Measurements from ENCODE around the gene DGKD. TPM values are rescaled to one million over a fixed set of nuclear protein-coding genes. Genes with fewer than 3 reads are reported as not detected.

The DGKD gene
- total and polyA plus RNA-seq, 10 of the 15 experiments (the other 5 are each of a cell fraction or from before 2014, with no cell fraction given), result 2.7 to 81.9 (median 27.0) TPM

DNA sequence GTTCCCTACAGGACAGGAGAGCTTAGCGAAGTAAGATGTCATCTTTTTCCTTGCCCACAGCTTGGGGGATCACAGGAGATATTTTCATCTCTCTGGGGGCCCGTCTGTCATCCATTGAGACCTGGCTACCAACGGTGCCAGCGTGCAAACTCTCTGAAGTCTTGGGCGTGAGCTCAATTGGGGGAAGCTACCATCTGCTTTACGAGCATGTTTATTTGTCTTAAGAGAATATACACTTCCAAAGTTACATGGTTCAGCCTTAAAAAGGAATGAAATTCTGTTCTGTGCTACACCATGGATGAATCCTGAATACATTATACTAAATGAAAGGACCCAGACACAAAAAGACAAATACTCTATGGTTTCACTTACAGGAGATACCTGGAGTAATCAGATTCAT, 33.1 kb upstream of the DGKD start (continued):
- TF ChIP-seq, protein P1, sequence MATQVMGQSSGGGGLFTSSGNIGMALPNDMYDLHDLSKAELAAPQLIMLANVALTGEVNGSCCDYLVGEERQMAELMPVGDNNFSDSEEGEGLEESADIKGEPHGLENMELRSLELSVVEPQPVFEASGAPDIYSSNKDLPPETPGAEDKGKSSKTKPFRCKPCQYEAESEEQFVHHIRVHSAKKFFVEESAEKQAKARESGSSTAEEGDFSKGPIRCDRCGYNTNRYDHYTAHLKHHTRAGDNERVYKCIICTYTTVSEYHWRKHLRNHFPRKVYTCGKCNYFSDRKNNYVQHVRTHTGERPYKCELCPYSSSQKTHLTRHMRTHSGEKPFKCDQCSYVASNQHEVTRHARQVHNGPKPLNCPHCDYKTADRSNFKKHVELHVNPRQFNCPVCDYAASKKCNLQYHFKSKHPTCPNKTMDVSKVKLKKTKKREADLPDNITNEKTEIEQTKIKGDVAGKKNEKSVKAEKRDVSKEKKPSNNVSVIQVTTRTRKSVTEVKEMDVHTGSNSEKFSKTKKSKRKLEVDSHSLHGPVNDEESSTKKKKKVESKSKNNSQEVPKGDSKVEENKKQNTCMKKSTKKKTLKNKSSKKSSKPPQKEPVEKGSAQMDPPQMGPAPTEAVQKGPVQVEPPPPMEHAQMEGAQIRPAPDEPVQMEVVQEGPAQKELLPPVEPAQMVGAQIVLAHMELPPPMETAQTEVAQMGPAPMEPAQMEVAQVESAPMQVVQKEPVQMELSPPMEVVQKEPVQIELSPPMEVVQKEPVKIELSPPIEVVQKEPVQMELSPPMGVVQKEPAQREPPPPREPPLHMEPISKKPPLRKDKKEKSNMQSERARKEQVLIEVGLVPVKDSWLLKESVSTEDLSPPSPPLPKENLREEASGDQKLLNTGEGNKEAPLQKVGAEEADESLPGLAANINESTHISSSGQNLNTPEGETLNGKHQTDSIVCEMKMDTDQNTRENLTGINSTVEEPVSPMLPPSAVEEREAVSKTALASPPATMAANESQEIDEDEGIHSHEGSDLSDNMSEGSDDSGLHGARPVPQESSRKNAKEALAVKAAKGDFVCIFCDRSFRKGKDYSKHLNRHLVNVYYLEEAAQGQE (IDR thresholded peaks at IDR 0.05; ENCODE audit: low read depth, low read length), result no peak
- TF ChIP-seq SPI1 (IDR thresholded peaks at IDR 0.05; ENCODE audit: borderline replicate concordance, insufficient read depth, low read depth, low read length) (no peak), HDAC2 (IDR thresholded peaks at IDR 0.05) (no peak)
- TF ChIP-seq, protein P2, sequence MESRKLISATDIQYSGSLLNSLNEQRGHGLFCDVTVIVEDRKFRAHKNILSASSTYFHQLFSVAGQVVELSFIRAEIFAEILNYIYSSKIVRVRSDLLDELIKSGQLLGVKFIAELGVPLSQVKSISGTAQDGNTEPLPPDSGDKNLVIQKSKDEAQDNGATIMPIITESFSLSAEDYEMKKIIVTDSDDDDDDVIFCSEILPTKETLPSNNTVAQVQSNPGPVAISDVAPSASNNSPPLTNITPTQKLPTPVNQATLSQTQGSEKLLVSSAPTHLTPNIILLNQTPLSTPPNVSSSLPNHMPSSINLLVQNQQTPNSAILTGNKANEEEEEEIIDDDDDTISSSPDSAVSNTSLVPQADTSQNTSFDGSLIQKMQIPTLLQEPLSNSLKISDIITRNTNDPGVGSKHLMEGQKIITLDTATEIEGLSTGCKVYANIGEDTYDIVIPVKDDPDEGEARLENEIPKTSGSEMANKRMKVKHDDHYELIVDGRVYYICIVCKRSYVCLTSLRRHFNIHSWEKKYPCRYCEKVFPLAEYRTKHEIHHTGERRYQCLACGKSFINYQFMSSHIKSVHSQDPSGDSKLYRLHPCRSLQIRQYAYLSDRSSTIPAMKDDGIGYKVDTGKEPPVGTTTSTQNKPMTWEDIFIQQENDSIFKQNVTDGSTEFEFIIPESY (IDR thresholded peaks at IDR 0.05), result no peak

GRCh38 chr2:233323851-233324250, 30.4 kb upstream of the DGKD start:
- BruUV-seq (replicated peaks), result no TSS peak
- H3K4me2 ChIP-seq (ENCODE audit: control insufficient read depth, insufficient read depth), result no peak overlapping the region
- H3K9ac ChIP-seq (ENCODE audit: control insufficient read depth, insufficient read depth, low read length), result no peak overlapping the region
- 0 out of 2 replicates have a peak, but pooled peaks cover 5% of the 10 kb centered on the region for H3K4me1 ChIP-seq (ENCODE audit: control insufficient read depth, insufficient read depth, low read length)
- H3K27ac ChIP-seq (ENCODE audit: control insufficient read depth, insufficient read depth), result no peak overlapping the region
- no peak overlapping the region for H3K4me3 ChIP-seq
- no peak overlapping the region for H2AFZ ChIP-seq (ENCODE audit: control insufficient read depth, low read depth, low read length)
- H3K36me3 ChIP-seq (ENCODE audit: control insufficient read depth in 2 of 2, insufficient read depth in 2 of 2, low read length in 1 of 2), result no peaks in the 10 kb centered on the region
- intact Hi-C loops (cut with micrococcal nuclease; ENCODE audit: unreplicated experiment) (no loop called here), in situ Hi-C loops (cut with MboI) (no loop called here)
- RAD21 ChIA-PET (ENCODE audit: unreplicated experiment), result no interaction called here
- no peaks in the 10 kb centered on the region for H3K79me2 ChIP-seq (ENCODE audit: control insufficient read depth, insufficient read depth, low read length)
- POLR2A ChIA-PET, result no interaction called here
- no peak for FAIRE-seq
- DNase-seq (ENCODE audit: low read depth, low spot score), result no peak
- ATAC-seq, result no peak
- no peaks in the 10 kb centered on the region for H3K9me3 ChIP-seq (replicated peaks; ENCODE audit: control insufficient read depth, insufficient read depth, low read length)
- H3K27me3 ChIP-seq (replicated peaks in 1 of 2; ENCODE audit: control insufficient read depth in 2 of 2, insufficient read depth in 2 of 2, low read length in 1 of 2), result no peaks in the 10 kb centered on the region
- SMC1A ChIA-PET (ENCODE audit: uncharacterized antibody, unreplicated experiment), result no interaction called here
- TF ChIP-seq POLR2AphosphoS2 (IDR thresholded peaks at IDR 0.05; ENCODE audit: low read depth, low read length) (no peak), USF2 (IDR thresholded peaks at IDR 0.05; ENCODE audit: borderline replicate concordance, low read depth, low read length) (no peak), SIN3A (IDR thresholded peaks at IDR 0.05; ENCODE audit: low read depth, low read length) (no peak)
- TF ChIP-seq, protein P3, sequence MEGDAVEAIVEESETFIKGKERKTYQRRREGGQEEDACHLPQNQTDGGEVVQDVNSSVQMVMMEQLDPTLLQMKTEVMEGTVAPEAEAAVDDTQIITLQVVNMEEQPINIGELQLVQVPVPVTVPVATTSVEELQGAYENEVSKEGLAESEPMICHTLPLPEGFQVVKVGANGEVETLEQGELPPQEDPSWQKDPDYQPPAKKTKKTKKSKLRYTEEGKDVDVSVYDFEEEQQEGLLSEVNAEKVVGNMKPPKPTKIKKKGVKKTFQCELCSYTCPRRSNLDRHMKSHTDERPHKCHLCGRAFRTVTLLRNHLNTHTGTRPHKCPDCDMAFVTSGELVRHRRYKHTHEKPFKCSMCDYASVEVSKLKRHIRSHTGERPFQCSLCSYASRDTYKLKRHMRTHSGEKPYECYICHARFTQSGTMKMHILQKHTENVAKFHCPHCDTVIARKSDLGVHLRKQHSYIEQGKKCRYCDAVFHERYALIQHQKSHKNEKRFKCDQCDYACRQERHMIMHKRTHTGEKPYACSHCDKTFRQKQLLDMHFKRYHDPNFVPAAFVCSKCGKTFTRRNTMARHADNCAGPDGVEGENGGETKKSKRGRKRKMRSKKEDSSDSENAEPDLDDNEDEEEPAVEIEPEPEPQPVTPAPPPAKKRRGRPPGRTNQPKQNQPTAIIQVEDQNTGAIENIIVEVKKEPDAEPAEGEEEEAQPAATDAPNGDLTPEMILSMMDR (IDR thresholded peaks at IDR 0.05 in 2 of 3, conservative IDR thresholded peaks at IDR 0.05 in 1 of 3; ENCODE audit: control insufficient read depth in 2 of 3, extremely low read depth in 1 of 3, insufficient read depth in 1 of 3, low read depth in 3 of 3, low read length in 3 of 3), result no peak
- TF ChIP-seq, protein P4, sequence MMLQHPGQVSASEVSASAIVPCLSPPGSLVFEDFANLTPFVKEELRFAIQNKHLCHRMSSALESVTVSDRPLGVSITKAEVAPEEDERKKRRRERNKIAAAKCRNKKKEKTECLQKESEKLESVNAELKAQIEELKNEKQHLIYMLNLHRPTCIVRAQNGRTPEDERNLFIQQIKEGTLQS (IDR thresholded peaks at IDR 0.05; ENCODE audit: borderline replicate concordance, extremely low read depth, low read depth, low read length), result no peak
- 56% methylated on average over 8 of the region's 8 CpGs for WGBS (ENCODE audit: insufficient coverage, insufficient replicate concordance, low lambda C conversion rate, missing lambda C conversion rate)
- CTCF ChIA-PET, result interaction anchor here (1.6 kb wide), 1 partner anchor 119 kb away, joined by 3 read pairs; no protein-coding TSS in a partner anchor
- no peaks in the 10 kb centered on the region for H4K20me1 ChIP-seq (ENCODE audit: control insufficient read depth, insufficient read depth)
